Ascending aorta (tissue), 2 donors: Measurements from ENCODE around the gene TRIM63. TPM values are rescaled to one million over a fixed set of nuclear protein-coding genes. Genes with fewer than 3 reads are reported as not detected.
A peak's percentile ranks its signal among the peaks of the same experiment; 100 is the strongest.

Source experiments
- DNase-seq, 2 donors: peaks; one replicate each; pipeline ENCODE4 v3.0.0-alpha.2; 2019; ENCODE audit warnings: low spot score in 2 of 2
- H3K27ac ChIP-seq, 2 donors: fragments of 200-600 bp; sonication (generic); one replicate each; pipeline ENCODE4 v1.5.1; 2016 to 2017; ENCODE audit warnings: mild to moderate bottlenecking in 1 of 2
- H3K27me3 ChIP-seq: fragments of 200-600 bp; sonication (generic); one replicate; pipeline ENCODE4 v1.5.1; 2017
- H3K36me3 ChIP-seq, 2 donors: fragments of 200-600 bp; sonication (generic); one replicate each; pipeline ENCODE4 v1.5.1; 2016
- H3K4me1 ChIP-seq, 2 donors: fragments of 200-600 bp; sonication (generic); one replicate each; pipeline ENCODE4 v1.5.1; 2016 to 2017; ENCODE audit warnings: mild to moderate bottlenecking in 1 of 2
- H3K4me3 ChIP-seq, 2 donors: fragments of 200-600 bp; sonication (generic); one replicate each; pipeline ENCODE4 v1.5.1; 2016 to 2017; ENCODE audit warnings: mild to moderate bottlenecking in 1 of 2
- H3K9me3 ChIP-seq, 2 donors: fragments of 200-600 bp; sonication (generic); one replicate each; pipeline ENCODE4 v1.5.1; 2016
- CTCF ChIP-seq, 3 experiments: fragments of 200-600 bp in 2 of 3; fragments of 450-650 bp in 1 of 3; sonication (generic) in 2 of 3; IDR thresholded peaks; one replicate each; pipeline ENCODE4 v1.5.1; 2016 to 2019; ENCODE audit warnings: antibody characterized with exemption in 3 of 3, mild to moderate bottlenecking in 1 of 3, moderate library complexity in 1 of 3
- intact Hi-C: fragments of 100-400 bp; cut with DNase I; formaldehyde crosslinking; loops from one replicate; pipeline ENCODE4 v1.15.1; 2023
- total RNA-seq: library from RNA; depleted of rRNA; stranded (reverse); fragments of >200 nt; gene quantifications from one replicate; pipeline ENCODE4 v1.1.0, GENCODE V29; 2016

Gene TRIM63
- total RNA-seq, 1 donor from 2014 or later, result not detected

- no peak for DNase-seq
- H3K27me3 ChIP-seq, result peaks cover 14% of the 10 kb centered on the region
Observed at GRCh38 chr1:26049531-26050247, 17.7 kb downstream of the TRIM63 start.

GRCh38 chr1:26047278-26047874, 20.1 kb downstream of the TRIM63 start:
- intact Hi-C loops, result no loop called here
- no peaks in the 10 kb centered on the region for H3K36me3 ChIP-seq
- no peaks in the 10 kb centered on the region for H3K9me3 ChIP-seq
- H3K27me3 ChIP-seq, result peaks cover 18% of the 10 kb centered on the region
- no peaks in the 10 kb centered on the region for H3K4me1 ChIP-seq
- no peak overlapping the region for H3K27ac ChIP-seq
- DNase-seq, result no peak
- H3K4me3 ChIP-seq, result no peak overlapping the region
- TF ChIP-seq CTCF (IDR thresholded peaks at IDR 0.05), result no peak

More at GRCh38 chr1:26049531-26050247, 17.7 kb downstream of the TRIM63 start:
- no peak overlapping the region for H3K27ac ChIP-seq
- no peak for TF ChIP-seq CTCF (IDR thresholded peaks at IDR 0.05)
- no peaks in the 10 kb centered on the region for H3K9me3 ChIP-seq
- no peaks in the 10 kb centered on the region for H3K4me1 ChIP-seq
- H3K4me3 ChIP-seq, result no peak overlapping the region
- H3K36me3 ChIP-seq, result no peaks in the 10 kb centered on the region
- intact Hi-C loops, result no loop called here

GRCh38 chr1:26046246-26047095, 21.0 kb downstream of the TRIM63 start:
- peak overlapping the region; percentile 21 to 36 for H3K4me3 ChIP-seq
- DNase-seq, result no peak
- no peaks in the 10 kb centered on the region for H3K9me3 ChIP-seq
- peaks cover 18% of the 10 kb centered on the region for H3K27me3 ChIP-seq
- intact Hi-C loops, result no loop called here
- H3K27ac ChIP-seq, result no peak overlapping the region
- H3K4me1 ChIP-seq, result no peaks in the 10 kb centered on the region
- TF ChIP-seq CTCF (IDR thresholded peaks at IDR 0.05), result no peak
- H3K36me3 ChIP-seq, result no peaks in the 10 kb centered on the region

- TF ChIP-seq CTCF (IDR thresholded peaks at IDR 0.05), result no peak
Observed at GRCh38 chr1:26045722-26046245, 21.6 kb downstream of the TRIM63 start, which contains the start of gene SLC30A2. SLC30A2 (minus strand) TSS chr1:26046118; CDS start chr1:26045896, 222 bp downstream.

GRCh38 chr1:26044971-26045721, 22.3 kb downstream of the TRIM63 start:
- no peak for DNase-seq
- Histone ChIP-seq H3K27me3 (peaks cover 18% of the 10 kb centered on the region), H3K36me3 (no peaks in the 10 kb centered on the region), H3K9me3 (no peaks in the 10 kb centered on the region), H3K4me1 (no peaks in the 10 kb centered on the region), H3K27ac (no peak overlapping the region), H3K4me3 (no peak overlapping the region)
- no peak for TF ChIP-seq CTCF (IDR thresholded peaks at IDR 0.05)
- intact Hi-C loops, result no loop called here

More at GRCh38 chr1:26045722-26046245, 21.6 kb downstream of the TRIM63 start, which contains the start of gene SLC30A2:
- DNase-seq, result no peak
- Histone ChIP-seq H3K4me3 (peak within 1 kb of the TSS; percentile 21 to 36), H3K27ac (no peak within 1 kb of the TSS), H3K36me3 (no peaks in the 10 kb centered on the region), H3K4me1 (no peaks in the 10 kb centered on the region), H3K27me3 (peaks cover 18% of the 10 kb centered on the region), H3K9me3 (no peaks in the 10 kb centered on the region)
- intact Hi-C loops, result no loop called here
